WTC11 (cell line): ENCODE measurements around the gene NBPF1. TPM values are rescaled to one million over a fixed set of nuclear protein-coding genes. Genes with fewer than 3 reads are reported as not detected.
"Not testable (repeated sequence)": the region's sequence is repeated elsewhere in the genome, so short reads cannot be mapped to it uniquely, and the experiment has no call there.

Experiments used
- ATAC-seq: fragments of 200-7000 bp; cut with Tn5 transposase; 2 replicates; pipeline ENCODE4 v1.10.0; 2021; ENCODE audit warnings: mild to moderate bottlenecking, moderate library complexity
- CTCF ChIA-PET: fragments of 300-600 bp; sonication (Branson Sonifier 250); formaldehyde crosslinking; loops from one replicate; lab custom pipeline; 2021; ENCODE audit warnings: antibody characterized with exemption; lab: Charles Lee
- POLR2A ChIA-PET: fragments of 350-600 bp; sonication (Branson Sonifier 250); formaldehyde crosslinking; loops from one replicate; lab custom pipeline; 2021; ENCODE audit warnings: antibody characterized with exemption; lab: Charles Lee
- DNase-seq: peaks from one replicate; pipeline ENCODE4 v3.0.0; 2021; ENCODE audit warnings: low spot score
- H3K27ac Mint-ChIP-seq: 2 replicates; pipeline ENCODE4 v1.8.0; 2021; ENCODE audit warnings: mixed read lengths
- H3K27me3 Mint-ChIP-seq: 2 replicates; pipeline ENCODE4 v1.8.0; 2021; ENCODE audit warnings: low read depth, mild to moderate bottlenecking, moderate library complexity, mixed read lengths
- H3K36me3 Mint-ChIP-seq: 2 replicates; pipeline ENCODE4 v1.8.0; 2021; ENCODE audit warnings: mixed read lengths
- H3K4me1 Mint-ChIP-seq: 2 replicates; pipeline ENCODE4 v1.8.0; 2022; ENCODE audit warnings: mixed read lengths
- H3K4me3 Mint-ChIP-seq: 2 replicates; pipeline ENCODE4 v1.8.0; 2021; ENCODE audit warnings: mild to moderate bottlenecking, moderate library complexity, mixed read lengths
- H3K9me3 Mint-ChIP-seq: 2 replicates; pipeline ENCODE4 v1.8.0; 2021; ENCODE audit warnings: mixed read lengths
- ATF6 ChIP-seq: sonication (generic); formaldehyde crosslinking; IDR thresholded peaks from 2 replicates; pipeline ENCODE4 v1.8.1; 2023; ENCODE audit warnings: mild to moderate bottlenecking, missing genetic modification reagents
- E2F5 ChIP-seq: sonication (generic); formaldehyde crosslinking; IDR thresholded peaks from 2 replicates; pipeline ENCODE4 v1.8.1; 2022; ENCODE audit warnings: mild to moderate bottlenecking, moderate library complexity, missing genetic modification reagents
- ESRRA ChIP-seq: sonication (generic); formaldehyde crosslinking; IDR thresholded peaks from 2 replicates; pipeline ENCODE4 v1.8.1; 2022; ENCODE audit warnings: mild to moderate bottlenecking, missing genetic modification reagents, borderline replicate concordance
- ETV6 ChIP-seq: sonication (generic); formaldehyde crosslinking; IDR thresholded peaks from 2 replicates; pipeline ENCODE4 v1.8.1; 2022; ENCODE audit warnings: mild to moderate bottlenecking, missing genetic modification reagents
- FOXK1 ChIP-seq: sonication (generic); formaldehyde crosslinking; IDR thresholded peaks from 2 replicates; pipeline ENCODE4 v1.8.0; 2022; ENCODE audit warnings: mild to moderate bottlenecking, moderate library complexity, missing genetic modification reagents
- HMGA2 ChIP-seq: fragments of 250-450 bp; sonication (Bioruptor Pico); IDR thresholded peaks from 2 replicates; pipeline ENCODE4 v1.4.0; 2021; ENCODE audit warnings: mild to moderate bottlenecking, moderate library complexity
- JAZF1 ChIP-seq: fragments of 250-450 bp; sonication (Bioruptor Pico); IDR thresholded peaks from 2 replicates; pipeline ENCODE4 v1.9.0; 2021; ENCODE audit warnings: moderate library complexity, mild to moderate bottlenecking, inconsistent platforms
- OVOL2 ChIP-seq: fragments of 250-450 bp; sonication (Bioruptor Pico); IDR thresholded peaks from 2 replicates; pipeline ENCODE4 v1.9.0; 2021; ENCODE audit warnings: mild to moderate bottlenecking, borderline replicate concordance
- SMAD4 ChIP-seq: sonication (generic); formaldehyde crosslinking; IDR thresholded peaks from 2 replicates; pipeline ENCODE4 v1.8.0; 2022; ENCODE audit warnings: mild to moderate bottlenecking, missing genetic modification reagents
- TEAD1 ChIP-seq: sonication (generic); formaldehyde crosslinking; IDR thresholded peaks from 2 replicates; pipeline ENCODE4 v1.8.0; 2022; ENCODE audit warnings: mild to moderate bottlenecking, missing genetic modification reagents
- ZBTB21 ChIP-seq: sonication (generic); formaldehyde crosslinking; IDR thresholded peaks from 2 replicates; pipeline ENCODE4 v1.8.1; 2023; ENCODE audit warnings: mild to moderate bottlenecking, missing genetic modification reagents, borderline replicate concordance
- ZNF281 ChIP-seq: sonication (generic); formaldehyde crosslinking; IDR thresholded peaks from 2 replicates; pipeline ENCODE4 v1.8.0; 2023; ENCODE audit warnings: mild to moderate bottlenecking, missing genetic modification reagents
- ZNF416 ChIP-seq: fragments of 250-450 bp; sonication (Bioruptor Pico); IDR thresholded peaks from 2 replicates; pipeline ENCODE4 v1.9.0; 2021; ENCODE audit warnings: mild to moderate bottlenecking, inconsistent platforms
- ZNF671 ChIP-seq: fragments of 250-450 bp; sonication (Bioruptor Pico); IDR thresholded peaks from 2 replicates; pipeline ENCODE4 v1.8.0; 2021; ENCODE audit warnings: mild to moderate bottlenecking
- total RNA-seq: library from RNA; stranded (reverse); gene quantifications from 3 replicates; pipeline ENCODE4 v1.2.3, GENCODE V29; 2021
- TF ChIP-seq, protein P1 (sequence below): sonication (generic); formaldehyde crosslinking; IDR thresholded peaks from 2 replicates; pipeline ENCODE4 v1.8.0; 2023; ENCODE audit warnings: missing genetic modification reagents, mild to moderate bottlenecking, borderline replicate concordance

NBPF1 gene
- total RNA-seq, 1 experiment from 2014 or later, result 18.3 TPM

- TF ChIP-seq ATF6 (CRISPR knock-in tag) (no peak), ZNF671 (CRISPR knock-in tag) (no peak), FOXK1 (CRISPR knock-in tag) (no peak), ZBTB21 (CRISPR knock-in tag) (no peak), ESRRA (CRISPR knock-in tag) (no peak), JAZF1 (CRISPR knock-in tag) (no peak), OVOL2 (CRISPR knock-in tag) (no peak), ZNF281 (no peak), ETV6 (CRISPR knock-in tag) (no peak)
- TF ChIP-seq, all 79 proteins: peak for 0
Observed at GRCh38 chr1:16614361-16615252, 1.2 kb upstream of the NBPF1 start (continued).

DNA sequence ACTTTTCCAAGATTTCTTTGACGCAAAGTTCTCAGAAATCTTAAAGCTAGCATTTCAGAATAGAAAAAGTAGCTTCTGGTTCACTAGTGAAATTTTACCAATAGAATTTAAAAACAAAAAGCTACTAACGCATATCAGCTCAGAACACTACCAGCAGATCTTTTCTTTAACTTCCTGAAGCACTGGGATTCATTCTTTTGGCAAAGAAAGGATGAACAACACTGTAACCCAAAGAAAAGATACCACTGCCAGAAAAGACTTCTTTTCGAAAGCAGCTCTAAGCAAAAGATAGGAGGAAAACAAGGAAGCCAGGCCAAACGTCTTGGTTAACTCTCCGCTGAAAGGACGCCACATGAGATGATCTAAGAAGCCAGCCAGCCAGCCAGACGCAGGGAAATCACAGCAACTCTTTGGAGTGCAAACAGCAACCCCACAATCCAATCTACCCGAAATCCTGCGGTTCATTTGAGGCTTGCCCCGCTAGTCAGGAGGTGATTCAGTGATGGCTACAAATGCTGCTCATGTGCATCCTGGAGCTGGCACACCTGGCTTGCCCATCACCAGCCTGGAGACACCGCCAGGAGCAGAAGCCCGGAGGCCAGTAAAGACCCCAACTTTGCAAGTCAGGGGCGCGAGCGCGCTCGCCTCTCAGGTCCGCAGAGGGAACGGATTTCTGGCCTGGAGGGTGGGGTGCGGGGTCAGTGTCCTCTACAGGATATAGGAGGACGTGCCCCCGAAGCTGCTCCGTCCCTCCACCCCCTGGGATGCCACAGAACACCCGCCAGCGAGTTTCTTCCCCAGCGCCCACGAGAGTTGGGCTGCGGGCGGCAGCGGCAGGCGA lies 812 bp downstream of the NBPF1 start:
- CTCF ChIA-PET, result interaction anchor here (0.8 to 5.9 kb wide), 11 partner anchors 8 to 348 kb away, joined by 3 to 56 read pairs (median 6); no protein-coding TSS in a partner anchor
- H3K36me3 Mint-ChIP-seq, result no peaks in the 10 kb centered on the region
- ATAC-seq, result no peak
- TF ChIP-seq TEAD1 (CRISPR knock-in tag) (no peak), ZNF416 (CRISPR knock-in tag) (no peak), HMGA2 (CRISPR knock-in tag) (peak; percentile 36; the same call in 1 of the 2 replicates), SMAD4 (CRISPR knock-in tag) (peak; percentile 16; the same call in 1 of the 2 replicates), E2F5 (CRISPR knock-in tag) (0 out of 2 replicates have a peak, but pooled peaks have one; percentile 27)
- TF ChIP-seq, protein P1, sequence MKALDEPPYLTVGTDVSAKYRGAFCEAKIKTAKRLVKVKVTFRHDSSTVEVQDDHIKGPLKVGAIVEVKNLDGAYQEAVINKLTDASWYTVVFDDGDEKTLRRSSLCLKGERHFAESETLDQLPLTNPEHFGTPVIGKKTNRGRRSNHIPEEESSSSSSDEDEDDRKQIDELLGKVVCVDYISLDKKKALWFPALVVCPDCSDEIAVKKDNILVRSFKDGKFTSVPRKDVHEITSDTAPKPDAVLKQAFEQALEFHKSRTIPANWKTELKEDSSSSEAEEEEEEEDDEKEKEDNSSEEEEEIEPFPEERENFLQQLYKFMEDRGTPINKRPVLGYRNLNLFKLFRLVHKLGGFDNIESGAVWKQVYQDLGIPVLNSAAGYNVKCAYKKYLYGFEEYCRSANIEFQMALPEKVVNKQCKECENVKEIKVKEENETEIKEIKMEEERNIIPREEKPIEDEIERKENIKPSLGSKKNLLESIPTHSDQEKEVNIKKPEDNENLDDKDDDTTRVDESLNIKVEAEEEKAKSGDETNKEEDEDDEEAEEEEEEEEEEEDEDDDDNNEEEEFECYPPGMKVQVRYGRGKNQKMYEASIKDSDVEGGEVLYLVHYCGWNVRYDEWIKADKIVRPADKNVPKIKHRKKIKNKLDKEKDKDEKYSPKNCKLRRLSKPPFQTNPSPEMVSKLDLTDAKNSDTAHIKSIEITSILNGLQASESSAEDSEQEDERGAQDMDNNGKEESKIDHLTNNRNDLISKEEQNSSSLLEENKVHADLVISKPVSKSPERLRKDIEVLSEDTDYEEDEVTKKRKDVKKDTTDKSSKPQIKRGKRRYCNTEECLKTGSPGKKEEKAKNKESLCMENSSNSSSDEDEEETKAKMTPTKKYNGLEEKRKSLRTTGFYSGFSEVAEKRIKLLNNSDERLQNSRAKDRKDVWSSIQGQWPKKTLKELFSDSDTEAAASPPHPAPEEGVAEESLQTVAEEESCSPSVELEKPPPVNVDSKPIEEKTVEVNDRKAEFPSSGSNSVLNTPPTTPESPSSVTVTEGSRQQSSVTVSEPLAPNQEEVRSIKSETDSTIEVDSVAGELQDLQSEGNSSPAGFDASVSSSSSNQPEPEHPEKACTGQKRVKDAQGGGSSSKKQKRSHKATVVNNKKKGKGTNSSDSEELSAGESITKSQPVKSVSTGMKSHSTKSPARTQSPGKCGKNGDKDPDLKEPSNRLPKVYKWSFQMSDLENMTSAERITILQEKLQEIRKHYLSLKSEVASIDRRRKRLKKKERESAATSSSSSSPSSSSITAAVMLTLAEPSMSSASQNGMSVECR (CRISPR knock-in tag), result no peak
- TF ChIP-seq, all 79 proteins: peak for 3
- H3K27ac Mint-ChIP-seq, result no peak overlapping the region
- POLR2A ChIA-PET, result interaction anchor here (0.6 to 1.2 kb wide), 4 partner anchors 8 to 245 kb away, joined by 3 to 7 read pairs (median 3); no protein-coding TSS in a partner anchor
- DNase-seq, result peak; percentile 65
- no peak overlapping the region for H3K4me3 Mint-ChIP-seq
- no peaks in the 10 kb centered on the region for H3K27me3 Mint-ChIP-seq
- no peaks in the 10 kb centered on the region for H3K9me3 Mint-ChIP-seq
- no peaks in the 10 kb centered on the region for H3K4me1 Mint-ChIP-seq

DNA sequence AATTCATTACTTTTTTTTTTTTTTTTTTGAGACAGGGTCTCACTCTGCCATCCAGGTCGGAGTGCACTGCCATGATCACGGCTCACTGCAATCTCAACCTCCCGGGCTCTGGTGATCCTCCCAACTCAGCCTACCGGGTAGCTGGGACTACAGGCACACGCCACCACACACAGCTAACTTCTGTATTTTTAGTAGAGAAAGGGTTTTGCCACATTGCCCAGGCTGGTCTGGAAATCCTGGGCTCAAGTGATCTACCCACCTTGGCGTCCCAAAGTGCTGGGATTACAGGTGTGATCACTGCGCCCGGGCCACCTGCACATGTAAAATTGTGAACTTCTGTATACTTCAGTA lies 1.4 kb downstream of the NBPF1 start:
- H3K9me3 Mint-ChIP-seq, H3K27me3 Mint-ChIP-seq, H3K4me1 Mint-ChIP-seq, H3K27ac Mint-ChIP-seq, H3K4me3 Mint-ChIP-seq, ATAC-seq, H3K36me3 Mint-ChIP-seq: not testable (repeated sequence)
- POLR2A ChIA-PET, result interaction anchor here (1.0 kb wide), 1 partner anchor 9 kb away, joined by 3 read pairs; no protein-coding TSS in a partner anchor
- DNase-seq, result peak; percentile 22
- CTCF ChIA-PET, result interaction anchor here (0.8 to 5.9 kb wide), 6 partner anchors 9 to 349 kb away, joined by 4 to 56 read pairs (median 6); no protein-coding TSS in a partner anchor

DNA sequence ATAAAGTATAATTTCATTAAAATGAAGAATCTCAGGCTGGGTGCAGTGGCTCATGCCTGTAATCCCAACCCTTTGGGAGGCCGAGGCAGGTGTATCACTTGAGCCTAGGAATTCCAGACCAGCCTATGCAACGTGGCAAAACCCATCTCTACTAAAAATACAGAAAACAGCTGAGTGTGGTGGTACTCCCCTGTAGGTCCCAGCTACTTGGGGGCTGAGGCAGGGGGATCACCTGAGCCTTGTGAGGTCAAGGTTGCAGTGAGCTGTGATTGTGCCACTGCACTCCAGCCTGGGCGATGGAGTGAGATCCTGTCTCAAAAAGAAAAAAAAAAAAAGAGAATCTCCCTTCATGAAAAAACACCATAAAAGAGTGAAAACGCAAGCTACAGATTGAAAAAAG lies 2.2 kb downstream of the NBPF1 start:
- ATAC-seq, H3K36me3 Mint-ChIP-seq, H3K27me3 Mint-ChIP-seq, POLR2A ChIA-PET, H3K9me3 Mint-ChIP-seq, H3K4me1 Mint-ChIP-seq, H3K27ac Mint-ChIP-seq, H3K4me3 Mint-ChIP-seq: not testable (repeated sequence)
- CTCF ChIA-PET, result interaction anchor here (0.7 to 5.9 kb wide), 2 partner anchors 9 to 120 kb away, joined by 3 to 56 read pairs; no protein-coding TSS in a partner anchor
- DNase-seq, result peak; percentile 11
